NT2/D1 (cell line): ENCODE results near the gene PWP1.

ENCODE experiments used
- SUZ12 ChIP-seq: IDR thresholded peaks from 2 replicates; pipeline ENCODE4 v1.6.1; 2011; ENCODE audit not compliant: insufficient read length, insufficient read depth; ENCODE audit errors: extremely low read depth
- YY1 ChIP-seq: IDR thresholded peaks from 2 replicates; pipeline ENCODE4 v1.6.1; 2011; ENCODE audit not compliant: insufficient read length, insufficient read depth
- ZNF274 ChIP-seq: IDR thresholded peaks from 2 replicates; pipeline ENCODE4 v1.6.1; 2011; ENCODE audit warnings: mild to moderate bottlenecking, low read depth, low read length

DNA sequence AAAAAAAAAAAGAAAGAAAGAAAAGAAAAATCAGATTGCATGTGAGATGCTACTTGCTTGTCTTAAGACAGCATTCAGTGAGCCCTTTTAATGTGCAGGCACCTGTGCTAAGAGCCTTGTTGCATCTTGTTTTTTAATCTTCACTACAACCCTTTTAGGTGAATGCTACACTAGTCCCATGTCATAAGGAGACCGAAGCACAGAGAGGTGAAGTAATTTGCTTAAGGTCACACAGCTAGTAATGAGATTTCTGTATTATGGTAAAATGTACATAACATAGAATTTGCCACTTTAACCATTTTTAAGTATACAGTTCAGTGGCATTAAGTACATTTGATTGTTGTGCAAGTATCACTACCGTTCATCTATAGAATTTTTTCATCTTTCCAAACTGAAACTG is 32.1 kb upstream of the PWP1 start:
- TF ChIP-seq SUZ12 = no peak
- TF ChIP-seq ZNF274 = no peak
- no peak for TF ChIP-seq YY1
